HCT116 (cell line): ENCODE results near the gene TAX1BP1. TPM values are rescaled to one million over a fixed set of nuclear protein-coding genes. Genes with fewer than 3 reads are reported as not detected.

ENCODE experiments used
- ATAC-seq: fragments of 200-7000 bp; cut with Tn5 transposase; 2 replicates; pipeline ENCODE4 v1.9.1; 2020; ENCODE audit warnings: mild to moderate bottlenecking, moderate library complexity
- BruUV-seq: library from RNA; stranded (reverse); fragments of 400-500 nt; replicated peaks from 2 replicates; lab custom pipeline; 2021; lab: Mats Ljungman, UMichigan
- CTCF ChIA-PET: fragments of 300-600 bp; sonication (Branson Sonifier 250); formaldehyde crosslinking; loops from one replicate; lab custom pipeline; 2021; ENCODE audit warnings: antibody characterized with exemption; lab: Charles Lee
- POLR2A ChIA-PET: fragments of 300-600, 350-600 bp; sonication (Branson Sonifier 250); formaldehyde crosslinking; loops from one replicate; lab custom pipeline; 2021; ENCODE audit warnings: antibody characterized with exemption; lab: Charles Lee
- RAD21 ChIA-PET, 2 experiments: fragments of 300-600 bp; sonication (Branson Sonifier 250); formaldehyde crosslinking; loops; one replicate each; lab custom pipeline; 2023; ENCODE audit warnings: low total read pairs in 2 of 2; ENCODE audit not compliant: uncharacterized antibody in 2 of 2, unreplicated experiment in 2 of 2, low non-redundant PET in 1 of 2; lab: Charles Lee
- DNase-seq: peaks from one replicate; pipeline ENCODE4 v3.0.0-alpha.2; 2010; ENCODE audit warnings: low read depth, low spot score
- H2AFZ ChIP-seq: fragments of 200-600 bp; shearing (Covaris generic), sonication (generic); 2 replicates; pipeline ENCODE4 v1.6.1; 2017; ENCODE audit warnings: low read depth, mixed run types, mixed read lengths, antibody characterized with exemption, low read length; ENCODE audit not compliant: poor library complexity, severe bottlenecking
- H3K27ac ChIP-seq: 2 replicates; pipeline ENCODE4 v1.5.1; 2012; ENCODE audit warnings: low read depth, low read length
- H3K27me3 ChIP-seq: fragments of 200-600 bp; sonication (generic); 2 replicates; pipeline ENCODE4 v1.6.1; 2016; ENCODE audit warnings: mixed run types, low read length, mixed read lengths; ENCODE audit not compliant: insufficient read depth
- H3K36me3 ChIP-seq, 2 experiments: fragments of 200-500 bp in 1 of 2; fragments of 200-600 bp in 1 of 2; sonication (Bioruptor generic) in 1 of 2; sonication (generic) in 1 of 2; 2 replicates each; pipeline versions ENCODE4 v1.5.1 to v1.6.1; 2014 to 2016; ENCODE audit warnings: low read length in 2 of 2, inconsistent platforms in 1 of 2, mixed read lengths in 1 of 2, mixed run types in 1 of 2; ENCODE audit not compliant: insufficient read depth in 2 of 2, control insufficient read depth in 1 of 2
- H3K4me1 ChIP-seq, 2 experiments: fragments of 200-600 bp in 1 of 2; sonication (generic) in 1 of 2; 2 replicates each; pipeline versions ENCODE4 v1.5.1 to v1.6.1; 2012 to 2017; ENCODE audit warnings: low read length in 2 of 2, inconsistent platforms in 1 of 2, mild to moderate bottlenecking in 1 of 2, mixed read lengths in 1 of 2, mixed run types in 1 of 2, moderate library complexity in 1 of 2; ENCODE audit not compliant: insufficient read depth in 2 of 2, control insufficient read depth in 1 of 2
- H3K4me2 ChIP-seq: fragments of 200-600 bp; sonication (generic); 2 replicates; pipeline ENCODE4 v1.6.1; 2017; ENCODE audit warnings: mixed run types, low read length, mixed read lengths
- H3K4me3 ChIP-seq, 2 experiments: fragments of 200-600 bp in 1 of 2; sonication (generic) in 1 of 2; replicated peaks in 1 of 2; 2 replicates each; pipeline ENCODE4 v1.5.1; 2011 to 2016; ENCODE audit warnings: low read length in 2 of 2, control low read depth in 1 of 2, low read depth in 1 of 2, mild to moderate bottlenecking in 1 of 2, mixed read lengths in 1 of 2, mixed run types in 1 of 2
- H3K79me2 ChIP-seq: fragments of 200-600 bp; sonication (generic); 2 replicates; pipeline ENCODE4 v1.6.1; 2017; ENCODE audit warnings: mild to moderate bottlenecking, mixed run types, low read length, moderate library complexity, mixed read lengths; ENCODE audit not compliant: insufficient read depth
- H3K9ac ChIP-seq: fragments of 200-600 bp; sonication (generic); 2 replicates; pipeline ENCODE4 v1.6.1; 2016; ENCODE audit warnings: low read length, mixed read lengths
- H3K9me2 ChIP-seq: fragments of 200-600 bp; sonication (generic), shearing (Covaris generic); 2 replicates; pipeline ENCODE4 v1.6.1; 2017; ENCODE audit warnings: mixed run types, mild to moderate bottlenecking, moderate library complexity; ENCODE audit not compliant: insufficient read depth
- H3K9me3 ChIP-seq, 2 experiments: fragments of 200-500 bp in 1 of 2; fragments of 200-600 bp in 1 of 2; sonication (Bioruptor generic) in 1 of 2; sonication (generic) in 1 of 2; 2 replicates each; pipeline ENCODE4 v1.6.1; 2014 to 2017; ENCODE audit warnings: low read length in 2 of 2, mixed read lengths in 2 of 2, inconsistent platforms in 1 of 2, low read depth in 1 of 2, mild to moderate bottlenecking in 1 of 2, mixed run types in 1 of 2, moderate library complexity in 1 of 2; ENCODE audit not compliant: control insufficient read depth in 1 of 2, insufficient read depth in 1 of 2
- H4K20me1 ChIP-seq: fragments of 200-600 bp; sonication (generic), shearing (Covaris generic); 2 replicates; pipeline ENCODE4 v1.6.1; 2017; ENCODE audit warnings: mixed run types, mild to moderate bottlenecking, moderate library complexity; ENCODE audit not compliant: insufficient read depth
- CBX3 ChIP-seq: IDR thresholded peaks from 2 replicates; pipeline ENCODE4 v1.6.1; 2012; ENCODE audit warnings: low read depth
- CEBPB ChIP-seq: IDR thresholded peaks from 2 replicates; pipeline ENCODE4 v1.6.1; 2012; ENCODE audit warnings: low read depth
- CTCF ChIP-seq, 3 experiments: fragments of 200-600 bp in 1 of 3; sonication (generic) in 1 of 3; IDR thresholded peaks in 2 of 3; conservative IDR thresholded peaks in 1 of 3; 2 replicates each; pipeline ENCODE4 v1.5.1; 2012 to 2017; ENCODE audit warnings: low read depth in 2 of 3, low read length in 2 of 3, antibody characterized with exemption in 1 of 3, borderline replicate concordance in 1 of 3, control low read depth in 1 of 3, mild to moderate bottlenecking in 1 of 3, mixed read lengths in 1 of 3, mixed run types in 1 of 3, moderate library complexity in 1 of 3; ENCODE audit not compliant: insufficient read depth in 1 of 3
- EGR1 ChIP-seq: IDR thresholded peaks from 2 replicates; pipeline ENCODE4 v1.6.1; 2012; ENCODE audit warnings: low read depth
- EZH2 ChIP-seq: fragments of 200-600 bp; sonication (generic); IDR thresholded peaks from 2 replicates; pipeline ENCODE4 v1.6.1; 2017; ENCODE audit warnings: antibody characterized with exemption, mixed run types
- JUND ChIP-seq: IDR thresholded peaks from 2 replicates; pipeline ENCODE4 v1.6.1; 2012
- REST ChIP-seq: IDR thresholded peaks from 2 replicates; pipeline ENCODE4 v1.6.1; 2012; ENCODE audit warnings: low read depth
- SP1 ChIP-seq: IDR thresholded peaks from 2 replicates; pipeline ENCODE4 v1.6.1; 2012; ENCODE audit warnings: low read depth
- YY1 ChIP-seq: IDR thresholded peaks from 2 replicates; pipeline ENCODE4 v1.6.1; 2011; ENCODE audit warnings: low read length, low read depth, moderate library complexity, mild to moderate bottlenecking; ENCODE audit not compliant: insufficient replicate concordance; ENCODE audit errors: extremely low read depth
- intact Hi-C: fragments of 100-400 bp; cut with micrococcal nuclease; formaldehyde crosslinking; loops from 2 replicates; pipeline ENCODE4 v1.10.0; 2022
- total RNA-seq: library from RNA; stranded (reverse); gene quantifications from one replicate; pipeline ENCODE4 v1.2.1, GENCODE V29; 2021; ENCODE audit not compliant: unreplicated experiment

The TAX1BP1 gene
- total RNA-seq, 1 experiment from 2014 or later: 68.1 TPM

GRCh38 chr7:27746486-27746885, 6.5 kb downstream of the TAX1BP1 start:
- Histone ChIP-seq H3K9ac (no peak overlapping the region), H3K9me3 (no peaks in the 10 kb centered on the region), H4K20me1 (no peaks in the 10 kb centered on the region), H3K4me2 (no peak overlapping the region), H3K79me2 (peaks cover 55% of the 10 kb centered on the region), H3K27ac (no peak overlapping the region), H3K4me3 (no peak overlapping the region), H3K36me3 (peaks cover 20 to 29% of the 10 kb centered on the region in 2 experiments), H3K27me3 (no peaks in the 10 kb centered on the region), H3K4me1 (peaks cover 11 to 15% of the 10 kb centered on the region in 2 experiments), H2AFZ (no peak overlapping the region), H3K9me2 (no peaks in the 10 kb centered on the region)
- TF ChIP-seq JUND (no peak), EZH2 (no peak), CBX3 (no peak), SP1 (no peak), REST (no peak), YY1 (no peak), CEBPB (no peak), EGR1 (no peak), CTCF (IDR thresholded peaks at IDR 0.05 in 2 of 3, conservative IDR thresholded peaks at IDR 0.05 in 1 of 3; ENCODE audit: borderline replicate concordance in 1 of 3, insufficient read depth in 1 of 3, low read depth in 2 of 3, low read length in 2 of 3) (no peak)
- ATAC-seq (no peak), DNase-seq (no peak)
- ChIA-PET RAD21 (no interaction called here), POLR2A (no interaction called here), CTCF (interaction anchor here (2.2 to 2.7 kb wide), 2 partner anchors 28 to 174 kb away, joined by 11 to 22 read pairs; no protein-coding TSS in a partner anchor)
- no TSS peak for BruUV-seq
- intact Hi-C loops: loop anchor here (10.0 kb wide), 1 partner anchor 552 kb away; no protein-coding TSS in a partner anchor
